GM18511 (cell line): Measurements from ENCODE around the gene ARHGAP44.
"Not testable (repeated sequence)": the region's sequence is repeated elsewhere in the genome, so short reads cannot be mapped to it uniquely, and the experiment has no call there.

Source experiments
- ATAC-seq: cut with Tn5 transposase; IDR thresholded peaks from one replicate; pipeline ENCODE4 v1.9.1; 2021; ENCODE audit warnings: mild to moderate bottlenecking, moderate library complexity; ENCODE audit not compliant: unreplicated experiment

Gene ARHGAP44

GRCh38 chr17:12959441-12959840 is 170.1 kb downstream of the ARHGAP44 start:
- no peak for ATAC-seq

- ATAC-seq = no peak
Observed at GRCh38 chr17:12961655-12962054, 172.4 kb downstream of the ARHGAP44 start.

GRCh38 chr17:12963505-12963904 is 174.2 kb downstream of the ARHGAP44 start:
- no peak for ATAC-seq

GRCh38 chr17:12964162-12964561 is 174.9 kb downstream of the ARHGAP44 start:
- ATAC-seq = no peak

- ATAC-seq = no peak
Observed at GRCh38 chr17:12964840-12965239, 175.5 kb downstream of the ARHGAP44 start.

- no peak for ATAC-seq
Observed at GRCh38 chr17:12965988-12966387, 176.7 kb downstream of the ARHGAP44 start.

- ATAC-seq = no peak
Observed at GRCh38 chr17:12966413-12966812, 177.1 kb downstream of the ARHGAP44 start.

GRCh38 chr17:12967962-12968361 is 178.7 kb downstream of the ARHGAP44 start:
- no peak for ATAC-seq

- ATAC-seq = no peak
Observed at GRCh38 chr17:12973496-12974004, 184.3 kb downstream of the ARHGAP44 start.

GRCh38 chr17:12974005-12974531 is 184.8 kb downstream of the ARHGAP44 start:
- no peak for ATAC-seq

GRCh38 chr17:12977008-12977751 is 187.9 kb downstream of the ARHGAP44 start:
- no peak for ATAC-seq

GRCh38 chr17:12978787-12979186 is 189.5 kb downstream of the ARHGAP44 start:
- not testable (repeated sequence) for ATAC-seq

- no peak for ATAC-seq
Observed at GRCh38 chr17:12979246-12979645, 189.9 kb downstream of the ARHGAP44 start.

GRCh38 chr17:12979826-12980500 is 190.7 kb downstream of the ARHGAP44 start:
- ATAC-seq = no peak

- no peak for ATAC-seq
Observed at GRCh38 chr17:12982224-12982623, 192.9 kb downstream of the ARHGAP44 start.

- no peak for ATAC-seq
Observed at GRCh38 chr17:12983991-12984884, 194.9 kb downstream of the ARHGAP44 start.

- no peak for ATAC-seq
Observed at GRCh38 chr17:12985431-12986293, 196.4 kb downstream of the ARHGAP44 start.

- ATAC-seq = no peak
Observed at GRCh38 chr17:12987120-12987519, 197.8 kb downstream of the ARHGAP44 start.

- ATAC-seq = no peak
Observed at GRCh38 chr17:12990041-12990808, 200.9 kb downstream of the ARHGAP44 start.
